ENCODE results near the gene PDE8A. TPM values are rescaled to one million over a fixed set of nuclear protein-coding genes. Genes with fewer than 3 reads are reported as not detected.

PDE8A gene
- total and polyA plus RNA-seq, 7 donors = 27.8 to 45.5 (median 39.0) TPM

- Histone ChIP-seq H3K27ac (no peak overlapping the region), H3K36me3 (no peaks in the 10 kb centered on the region), H3K4me3 (no peak overlapping the region), H3K4me1 (peaks cover 0 to 37% (median 19%) of the 10 kb centered on the region in 4 donors), H3K9me3 (no peaks in the 10 kb centered on the region), H3K27me3 (no peaks in the 10 kb centered on the region)
- no peak for TF ChIP-seq POLR2A (IDR thresholded peaks at IDR 0.05)
- TF ChIP-seq, protein P1, sequence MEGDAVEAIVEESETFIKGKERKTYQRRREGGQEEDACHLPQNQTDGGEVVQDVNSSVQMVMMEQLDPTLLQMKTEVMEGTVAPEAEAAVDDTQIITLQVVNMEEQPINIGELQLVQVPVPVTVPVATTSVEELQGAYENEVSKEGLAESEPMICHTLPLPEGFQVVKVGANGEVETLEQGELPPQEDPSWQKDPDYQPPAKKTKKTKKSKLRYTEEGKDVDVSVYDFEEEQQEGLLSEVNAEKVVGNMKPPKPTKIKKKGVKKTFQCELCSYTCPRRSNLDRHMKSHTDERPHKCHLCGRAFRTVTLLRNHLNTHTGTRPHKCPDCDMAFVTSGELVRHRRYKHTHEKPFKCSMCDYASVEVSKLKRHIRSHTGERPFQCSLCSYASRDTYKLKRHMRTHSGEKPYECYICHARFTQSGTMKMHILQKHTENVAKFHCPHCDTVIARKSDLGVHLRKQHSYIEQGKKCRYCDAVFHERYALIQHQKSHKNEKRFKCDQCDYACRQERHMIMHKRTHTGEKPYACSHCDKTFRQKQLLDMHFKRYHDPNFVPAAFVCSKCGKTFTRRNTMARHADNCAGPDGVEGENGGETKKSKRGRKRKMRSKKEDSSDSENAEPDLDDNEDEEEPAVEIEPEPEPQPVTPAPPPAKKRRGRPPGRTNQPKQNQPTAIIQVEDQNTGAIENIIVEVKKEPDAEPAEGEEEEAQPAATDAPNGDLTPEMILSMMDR (IDR thresholded peaks at IDR 0.05) = no peak
- no peak for TF ChIP-seq EP300 (IDR thresholded peaks at IDR 0.05)
- TF ChIP-seq POLR2AphosphoS5 (IDR thresholded peaks at IDR 0.05) = no peak
- no peak for DNase-seq
- intact Hi-C loops (cut with DNase I) = no loop called here
Measured at GRCh38 chr15:85035980-85036379, 54.3 kb downstream of the PDE8A start.

DNA sequence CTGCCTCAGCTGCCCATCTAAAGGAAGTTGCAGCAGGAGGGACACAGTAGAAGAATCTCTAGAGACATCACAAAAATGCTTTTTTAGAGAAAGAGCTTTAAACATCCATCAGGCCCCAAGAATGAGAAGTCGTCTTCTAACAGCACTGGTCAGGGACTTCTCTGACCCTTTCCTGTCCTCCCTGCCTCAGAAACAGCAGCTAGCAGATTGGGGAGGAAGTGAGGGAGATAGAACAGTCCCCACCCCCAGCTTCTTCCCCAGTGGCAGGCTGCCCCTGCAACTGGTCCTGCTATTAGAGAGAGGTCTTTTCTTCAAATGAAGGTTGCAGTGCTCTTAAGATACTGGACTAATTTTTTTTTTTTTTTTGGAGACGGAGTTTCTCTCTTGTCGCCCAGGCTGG lies 55.1 kb downstream of the PDE8A start:
- WGBS, 2 donors = 72 to 83% methylated on average over 3 of the region's 3 CpGs
- TF ChIP-seq POLR2A (IDR thresholded peaks at IDR 0.05) (no peak), POLR2AphosphoS5 (IDR thresholded peaks at IDR 0.05) (no peak), EP300 (IDR thresholded peaks at IDR 0.05) (no peak)
- TF ChIP-seq, protein P1 (IDR thresholded peaks at IDR 0.05) = no peak
- no peak overlapping the region for H3K4me3 ChIP-seq
- H3K27ac ChIP-seq = no peak overlapping the region
- H3K4me1 ChIP-seq = peaks cover 0 to 30% (median 14%) of the 10 kb centered on the region in 4 donors
- no peaks in the 10 kb centered on the region for H3K27me3 ChIP-seq
- DNase-seq = no peak
- intact Hi-C loops (cut with DNase I) = no loop called here
- H3K36me3 ChIP-seq = no peaks in the 10 kb centered on the region
- no peaks in the 10 kb centered on the region for H3K9me3 ChIP-seq

DNA sequence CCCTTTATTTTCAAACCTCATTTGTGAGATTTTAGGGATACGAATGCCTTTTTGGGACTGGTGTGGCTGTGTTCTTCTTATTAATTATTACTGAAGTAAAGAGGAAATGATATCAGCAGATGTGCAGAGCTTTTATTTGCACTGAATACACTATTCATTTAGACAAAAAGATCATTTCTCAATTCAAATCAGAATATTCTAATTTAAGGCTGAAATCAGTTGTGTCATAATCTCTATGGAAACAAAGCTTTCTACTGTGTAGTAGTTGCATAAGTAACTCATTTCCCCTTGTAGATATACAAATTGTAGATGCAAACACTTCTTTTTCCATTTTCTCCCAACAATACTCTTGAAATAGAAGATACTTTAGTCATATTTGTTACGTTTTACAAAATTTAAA lies 56.0 kb downstream of the PDE8A start:
- TF ChIP-seq POLR2AphosphoS5 (IDR thresholded peaks at IDR 0.05) (no peak), EP300 (IDR thresholded peaks at IDR 0.05) (no peak), POLR2A (IDR thresholded peaks at IDR 0.05) (no peak)
- TF ChIP-seq, protein P1 (IDR thresholded peaks at IDR 0.05) = no peak
- no peak overlapping the region for H3K27ac ChIP-seq
- no peak for DNase-seq
- peaks cover 0 to 21% (median 8%) of the 10 kb centered on the region in 4 donors for H3K4me1 ChIP-seq
- no peaks in the 10 kb centered on the region for H3K9me3 ChIP-seq
- no peak overlapping the region for H3K4me3 ChIP-seq
- H3K36me3 ChIP-seq = no peaks in the 10 kb centered on the region
- WGBS, 2 donors = 87 to 88% methylated on average over 2 of the region's 2 CpGs
- H3K27me3 ChIP-seq = no peaks in the 10 kb centered on the region
- intact Hi-C loops (cut with DNase I) = no loop called here

GRCh38 chr15:85041230-85041629 lies 59.6 kb downstream of the PDE8A start:
- DNase-seq = no peak
- H3K27ac ChIP-seq = no peak overlapping the region
- no peaks in the 10 kb centered on the region for H3K9me3 ChIP-seq
- H3K4me3 ChIP-seq = no peak overlapping the region
- H3K4me1 ChIP-seq = peaks cover 0 to 9% (median 3%) of the 10 kb centered on the region in 4 donors
- no peak for TF ChIP-seq POLR2A (IDR thresholded peaks at IDR 0.05)
- TF ChIP-seq EP300 (IDR thresholded peaks at IDR 0.05) = no peak
- TF ChIP-seq POLR2AphosphoS5 (IDR thresholded peaks at IDR 0.05) = no peak
- TF ChIP-seq, protein P1 (IDR thresholded peaks at IDR 0.05) = no peak
- 64 to 87% methylated on average over 5 of the region's 5 CpGs for WGBS, 2 donors
- intact Hi-C loops (cut with DNase I) = no loop called here
- no peaks in the 10 kb centered on the region for H3K36me3 ChIP-seq
- no peaks in the 10 kb centered on the region for H3K27me3 ChIP-seq

DNA sequence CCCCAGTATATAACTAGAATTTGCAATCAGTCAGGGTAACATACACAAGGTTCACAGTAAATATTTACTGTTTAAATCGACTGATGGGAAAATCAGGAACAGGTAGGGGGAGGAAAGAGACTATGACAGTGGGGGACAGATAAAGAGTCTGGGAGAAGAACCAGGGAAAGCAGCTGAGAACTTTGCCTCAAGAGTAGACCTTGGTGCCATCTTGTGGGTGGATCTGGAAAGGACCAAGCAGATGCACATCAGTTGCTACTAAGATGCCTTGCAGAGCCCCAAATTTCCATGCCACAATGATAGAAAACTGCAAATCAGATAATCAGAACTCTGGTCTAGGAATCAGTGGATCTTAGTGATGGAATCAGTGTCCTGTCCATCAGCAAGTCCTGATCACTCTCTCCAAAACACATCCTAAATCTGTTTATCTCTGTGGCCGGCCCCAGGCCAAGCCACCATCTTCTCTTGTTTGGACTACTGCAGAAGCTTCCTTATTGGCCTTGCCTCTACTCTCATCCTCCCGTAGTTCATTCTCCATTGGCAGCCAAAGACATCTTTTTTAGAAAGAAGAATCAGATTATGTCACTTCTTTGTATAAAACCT lies 62.7 kb downstream of the PDE8A start:
- intact Hi-C loops (cut with DNase I) = loop anchor here (1.0 kb wide), 2 partner anchors 60 to 89 kb away; no protein-coding TSS in a partner anchor

More for the DNA sequence above, 62.7 kb downstream of the PDE8A start:
- peak; percentile 77 for DNase-seq
- H3K27me3 ChIP-seq = no peaks in the 10 kb centered on the region
- no peaks in the 10 kb centered on the region for H3K9me3 ChIP-seq
- H3K36me3 ChIP-seq = no peaks in the 10 kb centered on the region
- TF ChIP-seq POLR2A (IDR thresholded peaks at IDR 0.05) (no peak), EP300 (IDR thresholded peaks at IDR 0.05) (no peak), POLR2AphosphoS5 (IDR thresholded peaks at IDR 0.05) (peak in 1 of 4 donors; percentile 21)
- TF ChIP-seq, protein P1 (IDR thresholded peaks at IDR 0.05) = peak; percentile 51 to 67 (median 60)
- peak overlapping the region in 1 of 4 donors; percentile 1 for H3K27ac ChIP-seq
- WGBS, 2 donors = 39 to 54% methylated on average over 3 of the region's 3 CpGs
- no peak overlapping the region for H3K4me3 ChIP-seq
- peaks cover 0 to 17% (median 6%) of the 10 kb centered on the region in 4 donors for H3K4me1 ChIP-seq
